ENCODE results near the gene UBE2E3. TPM values are rescaled to one million over a fixed set of nuclear protein-coding genes. Genes with fewer than 3 reads are reported as not detected.
"Not testable (repeated sequence)": the region's sequence is repeated elsewhere in the genome, so short reads cannot be mapped to it uniquely, and the experiment has no call there.

UBE2E3 gene
- total RNA-seq, 3 donors from 2014 or later: 58.4 to 98.7 (median 77.0) TPM

- H3K36me3 ChIP-seq: no peaks in the 10 kb centered on the region
- H3K27me3 ChIP-seq: no peaks in the 10 kb centered on the region
- TF ChIP-seq POLR2A (IDR thresholded peaks at IDR 0.05): no peak
- no peak for DNase-seq (ENCODE audit: low spot score in 2 of 2)
- no peaks in the 10 kb centered on the region for H3K9me3 ChIP-seq
- H3K4me3 ChIP-seq: no peak overlapping the region
- H3K27ac ChIP-seq: no peak overlapping the region
- intact Hi-C loops (cut with DNase I; ENCODE audit: low total_unique reads): no loop called here
- no peaks in the 10 kb centered on the region for H3K4me1 ChIP-seq
Observed at GRCh38 chr2:181085734-181086133, 105.3 kb downstream of the UBE2E3 start.

- H3K27me3 ChIP-seq; intact Hi-C loops (cut with DNase I; ENCODE audit: low total_unique reads); H3K27ac ChIP-seq; H3K36me3 ChIP-seq; H3K4me3 ChIP-seq; H3K4me1 ChIP-seq; DNase-seq (ENCODE audit: low spot score in 2 of 2): not testable (repeated sequence)
- peaks cover 4 to 13% of the 10 kb centered on the region in 2 donors for H3K9me3 ChIP-seq
Observed at GRCh38 chr2:181091920-181092319, 111.5 kb downstream of the UBE2E3 start.

GRCh38 chr2:181095486-181095885 lies 115.1 kb downstream of the UBE2E3 start:
- no peak for TF ChIP-seq POLR2A (IDR thresholded peaks at IDR 0.05)
- TF ChIP-seq POLR2AphosphoS5 (IDR thresholded peaks at IDR 0.05): no peak
- no peak for TF ChIP-seq CTCF (IDR thresholded peaks at IDR 0.05)
- H3K27me3 ChIP-seq: no peaks in the 10 kb centered on the region
- intact Hi-C loops (cut with DNase I; ENCODE audit: low total_unique reads): no loop called here
- no peak overlapping the region for H3K27ac ChIP-seq
- no peaks in the 10 kb centered on the region for H3K4me1 ChIP-seq
- no peak for DNase-seq (ENCODE audit: low spot score in 2 of 2)
- H3K9me3 ChIP-seq: peaks cover 4 to 13% of the 10 kb centered on the region in 2 donors
- H3K4me3 ChIP-seq: no peak overlapping the region
- no peaks in the 10 kb centered on the region for H3K36me3 ChIP-seq

GRCh38 chr2:181103659-181104058 lies 123.3 kb downstream of the UBE2E3 start:
- intact Hi-C loops (cut with DNase I; ENCODE audit: low total_unique reads): no loop called here
- Histone ChIP-seq H3K4me1 (no peaks in the 10 kb centered on the region), H3K4me3 (no peak overlapping the region), H3K36me3 (no peaks in the 10 kb centered on the region), H3K27me3 (no peaks in the 10 kb centered on the region), H3K9me3 (no peaks in the 10 kb centered on the region), H3K27ac (no peak overlapping the region)
- DNase-seq (ENCODE audit: low spot score in 2 of 2): no peak
- no peak for TF ChIP-seq POLR2AphosphoS5 (IDR thresholded peaks at IDR 0.05)
- no peak for TF ChIP-seq POLR2A (IDR thresholded peaks at IDR 0.05)
- no peak for TF ChIP-seq CTCF (IDR thresholded peaks at IDR 0.05)

- no peak overlapping the region for H3K4me3 ChIP-seq
- TF ChIP-seq CTCF (IDR thresholded peaks at IDR 0.05) (peak in 2 of 3 donors; percentile 34 to 52), POLR2AphosphoS5 (IDR thresholded peaks at IDR 0.05) (no peak)
- H3K9me3 ChIP-seq: no peaks in the 10 kb centered on the region
- DNase-seq (ENCODE audit: low spot score in 2 of 2): no peak
- intact Hi-C loops (cut with DNase I; ENCODE audit: low total_unique reads): no loop called here
- H3K27ac ChIP-seq: no peak overlapping the region
- no peaks in the 10 kb centered on the region for H3K27me3 ChIP-seq
- no peaks in the 10 kb centered on the region for H3K36me3 ChIP-seq
- no peaks in the 10 kb centered on the region for H3K4me1 ChIP-seq
Observed at GRCh38 chr2:181104512-181105115, 124.2 kb downstream of the UBE2E3 start.

GRCh38 chr2:181105562-181105961 lies 125.2 kb downstream of the UBE2E3 start:
- no peak overlapping the region for H3K27ac ChIP-seq
- DNase-seq (ENCODE audit: low spot score in 2 of 2): no peak
- H3K4me1 ChIP-seq: no peaks in the 10 kb centered on the region
- H3K4me3 ChIP-seq: no peak overlapping the region
- no peaks in the 10 kb centered on the region for H3K9me3 ChIP-seq
- no peaks in the 10 kb centered on the region for H3K36me3 ChIP-seq
- intact Hi-C loops (cut with DNase I; ENCODE audit: low total_unique reads): no loop called here
- H3K27me3 ChIP-seq: no peaks in the 10 kb centered on the region
- TF ChIP-seq CTCF (IDR thresholded peaks at IDR 0.05) (no peak), POLR2AphosphoS5 (IDR thresholded peaks at IDR 0.05) (no peak), POLR2A (IDR thresholded peaks at IDR 0.05) (no peak)
